HepG2 (cell line): Measurements from ENCODE around the gene SLC22A23. TPM values are rescaled to one million over a fixed set of nuclear protein-coding genes. Genes with fewer than 3 reads are reported as not detected.
A peak's percentile ranks its signal among the peaks of the same experiment; 100 is the strongest.

Source experiments
- ARID3A ChIP-seq: IDR thresholded peaks from 2 replicates; pipeline ENCODE4 v1.6.1; 2012; ENCODE audit warnings: low read depth, low read length, improper control_type of control experiment
- BORCS8-MEF2B ChIP-seq: sonication (generic); formaldehyde crosslinking; IDR thresholded peaks from 2 replicates; pipeline ENCODE4 v1.8.0; 2022; ENCODE audit warnings: mild to moderate bottlenecking, missing genetic modification reagents
- DNMT1 ChIP-seq: sonication (generic); formaldehyde crosslinking; IDR thresholded peaks from 2 replicates; pipeline ENCODE4 v1.5.1; 2020; ENCODE audit warnings: mild to moderate bottlenecking, missing genetic modification reagents
- FOXK2 ChIP-seq: fragments of 450-650 bp; IDR thresholded peaks from 2 replicates; pipeline ENCODE4 v1.6.1; 2016
- GATA4 ChIP-seq: sonication (generic); IDR thresholded peaks from 2 replicates; pipeline ENCODE4 v1.6.1; 2016; ENCODE audit warnings: antibody characterized with exemption, low read depth, borderline replicate concordance
- MEIS2 ChIP-seq: sonication (generic); formaldehyde crosslinking; IDR thresholded peaks from 2 replicates; pipeline ENCODE4 v1.9.0; 2021; ENCODE audit warnings: mild to moderate bottlenecking, missing genetic modification reagents
- MTF2 ChIP-seq: sonication (generic); formaldehyde crosslinking; IDR thresholded peaks from 2 replicates; pipeline ENCODE4 v1.5.0; 2020; ENCODE audit warnings: missing genetic modification reagents, borderline replicate concordance
- PAF1 ChIP-seq: IDR thresholded peaks from 2 replicates; pipeline ENCODE4 v1.6.1; 2016; ENCODE audit warnings: missing genetic modification reagents, missing compliant biosample characterization
- POGK ChIP-seq: sonication (generic); formaldehyde crosslinking; conservative IDR thresholded peaks from 2 replicates; pipeline ENCODE4 v1.8.0; 2022; ENCODE audit warnings: mild to moderate bottlenecking, moderate library complexity, missing genetic modification reagents
- SAP130 ChIP-seq: IDR thresholded peaks from 2 replicates; pipeline ENCODE4 v1.6.1; 2016; ENCODE audit warnings: low read depth
- STAT6 ChIP-seq: sonication (generic); formaldehyde crosslinking; IDR thresholded peaks from 2 replicates; pipeline ENCODE4 v1.4.0; 2020; ENCODE audit warnings: missing genetic modification reagents, mild to moderate bottlenecking, borderline replicate concordance
- TBX3 ChIP-seq: fragments of 450-650 bp; IDR thresholded peaks from 2 replicates; pipeline ENCODE4 v1.6.1; 2017; ENCODE audit warnings: antibody characterized with exemption, mild to moderate bottlenecking, inconsistent platforms, borderline replicate concordance
- TCF7L2 ChIP-seq: IDR thresholded peaks from 2 replicates; pipeline ENCODE4 v1.6.1; 2011; ENCODE audit warnings: mild to moderate bottlenecking, low read depth, low read length, moderate library complexity
- THAP8 ChIP-seq: sonication (generic); formaldehyde crosslinking; IDR thresholded peaks from 2 replicates; pipeline ENCODE4 v1.5.1; 2020; ENCODE audit warnings: missing genetic modification reagents, mild to moderate bottlenecking, borderline replicate concordance
- ZFX ChIP-seq: sonication (generic); formaldehyde crosslinking; IDR thresholded peaks from 2 replicates; pipeline ENCODE4 v1.4.0; 2020; ENCODE audit warnings: mild to moderate bottlenecking, low read depth, missing genetic modification reagents, moderate library complexity
- ZKSCAN1 ChIP-seq: fragments of 150-350 bp; IDR thresholded peaks from 2 replicates; pipeline ENCODE4 v1.6.1; 2014; ENCODE audit warnings: low read length
- ZNF253 ChIP-seq: sonication (generic); formaldehyde crosslinking; IDR thresholded peaks from 2 replicates; pipeline ENCODE4 v1.8.0; 2022; ENCODE audit warnings: mild to moderate bottlenecking, missing genetic modification reagents, borderline replicate concordance
- ZNF260 ChIP-seq: sonication (generic); formaldehyde crosslinking; IDR thresholded peaks from 2 replicates; pipeline ENCODE4 v1.4.0; 2020; ENCODE audit warnings: missing genetic modification reagents, low read depth, mild to moderate bottlenecking, borderline replicate concordance
- ZNF30 ChIP-seq: sonication (generic); formaldehyde crosslinking; IDR thresholded peaks from 2 replicates; pipeline ENCODE4 v1.5.0; 2020; ENCODE audit warnings: mild to moderate bottlenecking, missing genetic modification reagents
- ZNF326 ChIP-seq: sonication (generic); formaldehyde crosslinking; IDR thresholded peaks from 2 replicates; pipeline ENCODE4 v1.4.0; 2020; ENCODE audit warnings: missing genetic modification reagents, borderline replicate concordance
- ZNF333 ChIP-seq: sonication (generic); formaldehyde crosslinking; IDR thresholded peaks from 2 replicates; pipeline ENCODE4 v1.4.0; 2020; ENCODE audit warnings: mild to moderate bottlenecking, missing genetic modification reagents, borderline replicate concordance
- ZNF616 ChIP-seq: sonication (generic); formaldehyde crosslinking; IDR thresholded peaks from 2 replicates; pipeline ENCODE4 v1.5.0; 2020; ENCODE audit warnings: low read depth, mild to moderate bottlenecking, missing genetic modification reagents
- ZNF660 ChIP-seq: sonication (generic); formaldehyde crosslinking; IDR thresholded peaks from 2 replicates; pipeline ENCODE4 v1.5.1; 2020; ENCODE audit warnings: mild to moderate bottlenecking, low read depth, missing genetic modification reagents, borderline replicate concordance
- ZNF720 ChIP-seq: sonication (generic); formaldehyde crosslinking; IDR thresholded peaks from 2 replicates; pipeline ENCODE4 v1.4.0; 2020; ENCODE audit warnings: missing genetic modification reagents
- polyA plus RNA-seq, 8 experiments: library from polyadenylated mRNA; depleted of rRNA in 3 of 8; stranded (reverse) in 7 of 8; unstranded in 1 of 8; fragments of >200 nt; fragmentation: Illumina TruSeq in 4 of 8; extraction: Trizol in 4 of 8; gene quantifications; 2 replicates each; pipeline versions ENCODE4 v1.2.1 to v1.2.3, GENCODE V29; 2011 to 2016; ENCODE audit warnings: low read depth in 4 of 8, missing spikeins in 1 of 8, mixed read lengths in 1 of 8; ENCODE audit not compliant: insufficient read depth in 1 of 8
- total RNA-seq, 5 experiments: library from RNA; depleted of rRNA; stranded (reverse); fragments of >200 nt; fragmentation: Illumina TruSeq; extraction: Trizol; gene quantifications; 2 replicates each; pipeline ENCODE4 v1.2.3, GENCODE V29; 2016; ENCODE audit warnings: low read depth in 1 of 5

The SLC22A23 gene
- total and polyA plus RNA-seq, 2 of the 13 experiments (the other 11 are each of a cell fraction or from before 2014, with no cell fraction given) = 11.8 to 17.5 TPM

- 0 out of 2 replicates have a peak, but pooled peaks have one; percentile 40 for TF ChIP-seq DNMT1
- TF ChIP-seq MEIS2 (CRISPR knock-in tag) = no peak
- TF ChIP-seq ZNF30 (CRISPR knock-in tag) = no peak
- no peak for TF ChIP-seq ZNF326 (CRISPR knock-in tag)
- TF ChIP-seq ZFX (CRISPR knock-in tag) = no peak
- no peak for TF ChIP-seq ZNF260 (CRISPR knock-in tag)
- 0 out of 2 replicates have a peak, but pooled peaks have one; percentile 29 for TF ChIP-seq PAF1 (CRISPR knock-in tag)
- no peak for TF ChIP-seq ZNF253 (CRISPR knock-in tag)
- no peak for TF ChIP-seq ZNF616 (CRISPR knock-in tag)
- TF ChIP-seq THAP8 (CRISPR knock-in tag) = no peak
- 0 out of 2 replicates have a peak, but pooled peaks have one; percentile 41 for TF ChIP-seq ARID3A
- no peak for TF ChIP-seq TCF7L2
- peak; percentile 70 for TF ChIP-seq SAP130 (CRISPR knock-in tag)
- no peak for TF ChIP-seq TBX3
- TF ChIP-seq ZNF720 (CRISPR knock-in tag) = no peak
- 0 out of 2 replicates have a peak, but pooled peaks have one; percentile 61 for TF ChIP-seq GATA4
- TF ChIP-seq ZNF660 (CRISPR knock-in tag) = no peak
- no peak for TF ChIP-seq BORCS8-MEF2B (CRISPR knock-in tag)
- TF ChIP-seq FOXK2 = no peak
- TF ChIP-seq STAT6 (CRISPR knock-in tag) = no peak
- TF ChIP-seq MTF2 (CRISPR knock-in tag) = no peak; the same call in 1 of the 2 replicates
- no peak for TF ChIP-seq ZNF333 (CRISPR knock-in tag)
- peak; percentile 9; the same call in 1 of the 2 replicates for TF ChIP-seq ZKSCAN1
- no peak for TF ChIP-seq POGK (CRISPR knock-in tag)
Measured at GRCh38 chr6:3411967-3412778, 44.7 kb downstream of the SLC22A23 start (continued).
